GM18873 (cell line): ENCODE measurements around the gene SLK.

Experiments used
- ATAC-seq: cut with Tn5 transposase; IDR thresholded peaks from one replicate; pipeline ENCODE4 v1.9.1; 2021; ENCODE audit warnings: mild to moderate bottlenecking, moderate library complexity, moderate number of reproducible peaks; ENCODE audit not compliant: unreplicated experiment, low FRiP score

The SLK gene

DNA sequence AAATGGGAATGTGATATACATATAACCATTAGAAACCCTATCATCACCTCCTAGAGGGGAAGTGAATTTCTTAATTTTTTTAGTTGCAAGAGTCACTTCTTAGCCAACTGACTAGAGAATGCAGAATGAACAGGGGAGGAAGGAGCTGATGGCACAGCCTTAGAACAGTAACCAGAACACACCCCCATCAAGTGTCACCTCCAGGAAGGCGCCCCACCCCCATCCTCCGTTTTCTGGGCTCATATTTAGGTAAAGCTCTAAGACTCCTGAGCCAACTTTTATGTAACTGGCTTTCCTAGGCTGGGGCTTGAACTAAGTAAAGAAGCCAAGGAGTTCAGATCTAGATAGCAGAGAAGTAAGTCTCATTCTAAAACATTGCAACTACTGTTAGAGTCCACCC lies 64.7 kb downstream of the SLK start:
- ATAC-seq = no peak

DNA sequence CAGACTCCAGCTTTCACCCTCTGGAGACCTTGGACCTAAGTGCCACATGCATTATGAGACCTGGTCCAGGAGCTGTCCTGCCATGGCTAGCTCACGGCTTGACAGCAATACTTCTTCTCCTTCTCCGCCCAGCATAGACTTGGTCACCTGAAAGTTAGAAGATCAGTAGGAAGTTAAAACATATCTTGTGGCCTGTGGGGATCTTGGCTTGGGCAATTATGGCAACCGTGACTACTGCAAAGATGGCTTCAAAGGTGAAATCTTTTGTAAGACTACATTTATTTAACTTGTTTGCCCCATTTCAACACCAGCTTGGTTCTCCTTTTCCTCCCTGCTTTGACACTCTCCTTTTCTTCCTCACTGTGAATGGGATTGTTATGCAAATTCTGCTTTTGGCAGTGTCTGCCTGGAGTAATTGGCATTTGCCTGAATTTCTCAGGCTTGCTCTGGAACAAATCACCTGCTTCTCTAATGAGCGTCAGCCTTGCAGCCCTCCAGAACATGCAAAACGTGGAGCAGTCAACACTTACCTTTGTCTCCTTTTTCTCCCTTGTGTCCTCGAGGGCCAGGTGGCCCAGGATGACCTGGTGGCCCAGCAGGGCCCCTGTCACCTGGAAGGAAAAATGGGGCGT lies 65.3 kb downstream of the SLK start:
- no peak for ATAC-seq

DNA sequence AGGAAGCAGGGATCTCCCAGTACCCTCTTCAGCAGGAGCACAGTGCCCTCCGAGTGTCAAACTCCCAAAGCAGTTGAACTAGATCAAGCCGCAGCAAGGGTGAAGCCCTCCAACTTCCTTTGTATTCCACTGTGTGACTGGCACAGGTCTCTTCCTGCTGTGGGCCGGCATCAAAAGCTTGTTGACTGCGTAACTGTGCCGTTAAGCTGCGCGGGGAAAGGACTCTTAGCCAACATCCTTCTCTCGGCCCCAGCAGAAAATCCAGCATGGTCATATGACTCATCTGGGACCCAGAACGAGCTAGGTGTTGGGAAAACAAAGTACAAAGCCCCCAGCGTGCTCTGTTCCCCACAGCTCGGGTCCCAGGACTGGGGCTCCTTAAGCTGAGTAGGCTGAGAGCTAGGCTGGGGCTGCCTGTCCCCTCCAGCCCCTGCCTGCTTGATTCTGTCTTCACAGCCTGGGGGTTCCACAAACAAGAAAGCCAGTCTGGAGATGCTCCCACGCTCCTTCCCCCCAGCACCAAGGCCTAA lies 66.5 kb downstream of the SLK start:
- ATAC-seq = no peak

DNA sequence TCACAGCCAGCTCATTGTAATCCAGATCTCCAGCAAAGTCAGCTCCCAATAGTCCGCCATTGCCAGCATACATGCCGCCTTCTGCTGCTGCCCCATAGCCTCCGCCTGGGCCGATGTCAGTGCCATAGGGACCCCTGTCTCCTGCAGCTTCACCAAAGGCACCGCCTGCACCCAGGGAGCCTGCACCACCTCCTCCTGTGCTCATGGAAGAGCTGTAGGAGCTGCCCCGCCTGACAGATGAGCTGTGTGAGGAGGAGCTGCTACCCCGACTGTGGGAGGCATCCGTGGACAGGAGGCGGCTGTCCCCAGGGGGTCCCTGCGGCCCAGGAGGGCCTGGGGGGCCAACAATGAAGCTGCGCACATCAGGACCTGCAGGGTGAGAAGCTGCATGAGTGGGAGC lies 67.0 kb downstream of the SLK start:
- no peak for ATAC-seq

DNA sequence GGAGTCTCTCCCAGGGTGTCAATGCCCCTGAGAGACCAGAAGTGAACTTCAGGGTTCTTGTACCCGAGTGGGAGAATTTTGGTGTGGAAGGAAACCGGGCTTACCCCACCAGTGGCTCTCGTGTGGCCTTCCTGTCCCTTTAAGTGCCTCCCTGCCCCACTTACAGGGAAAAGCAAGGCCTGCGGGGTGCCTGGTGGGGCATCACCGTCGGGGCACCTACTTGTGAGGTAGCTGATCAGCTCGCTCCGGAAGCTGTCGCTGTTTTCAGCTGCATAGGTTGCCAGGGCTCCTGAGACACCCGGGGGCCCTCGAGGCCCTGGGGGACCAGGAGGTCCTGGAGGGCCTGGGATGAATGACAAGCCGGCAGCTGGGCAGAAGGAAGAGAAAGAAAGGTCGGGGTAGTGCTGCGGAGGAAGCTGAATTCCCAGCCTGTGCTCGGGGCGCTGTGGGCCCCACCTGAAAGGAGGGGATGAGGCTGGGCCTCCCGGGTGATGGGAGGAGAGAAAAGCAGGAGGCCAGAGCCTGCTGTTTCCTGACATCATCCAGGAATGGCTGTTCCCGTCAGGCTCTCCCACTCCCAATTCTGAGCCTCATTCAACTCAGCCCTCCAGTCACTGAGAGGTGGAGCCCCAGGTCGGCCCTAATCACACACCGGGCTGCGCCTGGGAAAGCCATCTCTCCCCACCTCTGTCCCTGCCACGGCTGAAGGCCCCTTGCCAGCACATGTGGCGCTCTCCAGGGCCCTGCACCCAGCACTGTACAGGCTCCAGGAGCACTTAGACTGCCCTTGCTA lies 67.7 kb downstream of the SLK start:
- no peak for ATAC-seq

DNA sequence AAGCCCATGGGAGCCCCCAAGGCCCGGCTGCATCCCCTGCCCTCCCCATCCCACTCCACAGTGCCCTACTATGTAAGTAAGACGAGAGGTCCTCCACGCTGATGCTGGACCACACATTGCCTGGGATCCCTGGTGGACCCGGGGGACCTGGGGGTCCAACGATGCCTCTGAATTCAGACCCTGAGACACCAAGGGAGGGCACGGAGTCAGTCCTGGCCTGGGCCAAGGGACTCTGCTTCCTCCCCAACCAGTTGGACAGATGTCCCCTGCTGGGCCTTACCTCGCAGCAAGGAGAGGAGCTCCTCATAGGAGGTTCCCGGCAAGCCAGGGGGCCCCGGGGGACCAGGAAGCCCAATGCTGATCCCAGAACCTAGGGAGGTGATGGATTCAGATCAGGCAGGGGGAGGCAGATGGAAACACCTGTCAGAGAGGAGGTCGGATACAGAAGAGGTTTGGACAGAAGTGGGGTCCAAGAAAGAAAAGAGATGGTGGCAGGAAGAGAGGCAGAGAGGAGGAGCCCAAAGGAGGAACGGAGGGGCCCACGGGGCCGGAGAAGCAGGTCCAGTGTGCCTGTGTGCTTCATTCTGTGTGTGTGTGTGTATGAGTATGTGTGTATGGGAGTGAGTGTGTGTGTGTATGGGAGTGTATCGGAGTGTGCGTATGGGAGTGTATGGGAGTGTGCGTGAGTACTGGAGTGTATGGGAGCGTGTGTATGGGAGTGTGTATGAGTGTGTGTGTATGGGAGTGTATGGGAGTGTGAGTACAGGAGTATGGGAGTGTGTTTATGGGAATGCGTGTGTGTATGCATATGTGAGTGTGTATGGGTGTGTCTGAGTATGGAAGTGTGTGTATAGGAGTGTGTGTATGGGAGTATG lies 68.5 kb downstream of the SLK start:
- ATAC-seq = no peak

DNA sequence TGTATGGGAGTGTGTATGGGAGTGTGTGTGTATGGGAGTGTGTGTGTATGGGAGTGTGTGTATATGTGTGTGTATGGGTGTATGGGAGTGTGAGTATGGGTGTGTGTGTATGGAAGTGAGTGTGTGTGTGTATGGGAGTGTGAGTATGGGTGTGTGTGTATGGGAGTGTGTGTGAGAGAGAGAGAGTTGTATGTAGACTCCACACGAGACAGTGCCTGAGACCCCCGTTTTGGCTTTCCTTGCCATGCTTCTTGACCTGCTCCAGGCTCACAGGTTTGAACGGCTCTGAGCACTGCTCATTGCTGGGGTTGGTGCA lies 69.1 kb downstream of the SLK start:
- ATAC-seq = no peak

DNA sequence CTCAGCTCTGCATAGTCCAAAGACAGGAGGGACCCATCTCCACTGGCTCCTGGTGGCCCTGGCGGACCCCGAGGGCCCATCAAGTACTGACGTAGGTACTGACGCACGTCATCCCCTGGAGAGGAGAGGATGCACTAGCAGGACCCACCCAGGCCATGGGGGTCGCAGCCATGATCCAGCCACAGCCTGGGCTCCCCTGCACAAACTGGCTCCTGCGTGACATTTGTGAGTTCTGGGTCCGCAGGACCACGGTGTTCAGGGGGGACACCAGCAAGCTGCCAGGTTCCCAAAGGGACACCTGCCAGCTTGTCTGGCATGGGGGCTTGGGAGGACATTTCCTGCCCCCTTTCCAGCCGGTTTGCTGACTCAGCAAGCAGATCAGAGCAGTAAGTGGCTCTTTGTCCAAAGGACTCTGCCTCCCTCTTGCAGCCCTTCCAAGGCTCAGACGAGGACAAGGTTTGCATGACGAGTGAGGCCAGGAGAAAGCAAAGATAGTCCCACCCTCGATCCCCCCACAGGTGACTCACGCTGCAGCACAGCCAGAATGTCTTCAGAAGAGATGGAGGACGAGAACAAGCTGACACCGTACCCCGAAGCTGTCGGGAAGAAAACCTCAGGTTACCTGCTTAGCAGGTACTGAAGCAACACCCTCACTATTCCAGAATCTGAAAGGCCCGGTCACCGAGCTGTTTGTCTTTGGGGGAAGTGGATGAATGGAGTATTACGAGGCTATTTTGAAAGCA lies 69.7 kb downstream of the SLK start:
- ATAC-seq = no peak

DNA sequence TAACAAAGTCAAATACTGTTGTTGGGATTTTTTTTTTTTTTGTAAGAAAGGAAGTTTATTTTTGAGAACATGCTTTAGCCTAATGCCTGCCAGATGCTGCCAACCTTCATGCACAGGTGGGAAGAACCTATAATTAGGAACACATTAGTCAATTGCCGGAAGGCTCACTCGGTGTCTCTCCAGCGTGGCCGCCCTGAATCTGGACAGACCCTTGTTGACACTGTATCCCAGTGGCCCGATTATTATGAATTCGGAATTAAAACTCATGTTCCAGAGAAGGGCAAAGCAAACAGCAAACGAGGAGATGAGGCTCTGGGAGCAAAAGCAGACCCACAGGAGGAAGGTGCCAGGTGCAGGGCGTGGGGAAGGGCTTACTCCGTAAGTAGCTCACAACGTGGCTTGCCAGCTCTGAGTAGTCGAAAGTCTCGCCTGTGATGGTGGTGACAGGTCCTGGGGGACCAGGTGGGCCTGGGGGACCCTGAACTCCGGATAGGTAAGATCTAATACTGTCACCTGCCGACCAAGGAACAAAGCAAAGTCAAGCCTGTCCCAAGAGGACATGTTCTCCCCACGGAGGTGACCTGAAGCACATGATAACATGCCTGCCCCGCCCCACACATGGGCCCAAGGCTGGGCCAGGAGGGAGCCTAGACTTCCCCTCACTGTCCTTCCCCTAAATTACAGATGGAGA lies 70.5 kb downstream of the SLK start:
- no peak for ATAC-seq

DNA sequence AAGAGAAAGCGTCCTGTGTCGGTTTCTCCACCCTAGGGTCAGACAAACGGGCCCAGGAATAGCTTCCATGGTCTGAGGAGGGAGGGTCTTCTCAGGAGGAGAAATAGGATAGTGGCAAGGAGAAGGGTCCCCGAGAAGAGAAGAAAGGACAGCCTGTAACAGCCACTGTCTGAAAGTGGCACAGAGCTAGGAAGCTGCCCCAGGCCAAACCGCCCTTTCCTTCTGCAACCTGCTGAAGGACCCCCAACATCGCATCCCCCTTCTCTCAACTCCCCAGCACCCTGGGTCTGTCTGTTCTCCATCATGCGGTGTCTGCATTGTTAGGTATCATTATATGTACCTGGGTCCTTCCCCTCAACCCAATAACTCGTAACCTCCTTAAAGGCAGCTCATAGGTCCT lies 71.6 kb downstream of the SLK start:
- ATAC-seq = no peak

DNA sequence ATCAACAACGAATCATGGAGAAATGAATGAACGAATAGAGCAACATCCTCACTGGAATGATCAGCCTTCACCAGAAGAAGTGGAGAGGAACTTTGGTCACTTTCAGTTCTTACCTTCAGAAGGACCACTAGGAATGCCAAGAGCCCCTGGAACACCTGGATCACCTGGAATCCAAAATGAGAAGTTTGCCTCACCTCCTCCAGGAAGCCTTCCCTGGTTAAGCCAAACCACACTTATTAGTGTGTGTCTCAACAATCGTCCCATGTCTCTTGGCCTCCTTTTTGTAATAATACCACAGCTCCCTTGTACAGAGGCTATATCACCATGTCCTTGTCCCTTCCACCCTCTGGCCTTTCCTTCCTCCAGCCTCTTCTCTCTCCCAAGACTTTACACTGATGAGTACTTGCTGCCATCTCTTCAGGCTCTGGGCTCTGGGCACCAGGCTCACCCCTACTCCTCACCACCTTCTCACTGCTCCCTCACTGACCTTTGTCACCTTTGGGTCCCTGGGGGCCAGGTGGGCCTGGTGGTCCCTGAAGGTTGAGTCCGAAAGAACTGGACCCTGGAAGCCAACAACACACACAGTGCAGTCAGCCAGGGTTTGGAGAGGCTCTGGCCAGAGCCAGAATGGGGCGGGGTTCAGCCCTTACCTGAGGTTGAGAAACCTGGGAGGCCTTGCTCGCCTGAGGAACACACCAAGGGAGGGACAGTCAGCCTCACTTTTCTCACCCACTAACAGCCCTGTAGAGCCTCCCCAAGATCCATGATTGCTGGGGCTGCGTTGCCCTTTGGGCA lies 72.2 kb downstream of the SLK start:
- ATAC-seq = no peak

DNA sequence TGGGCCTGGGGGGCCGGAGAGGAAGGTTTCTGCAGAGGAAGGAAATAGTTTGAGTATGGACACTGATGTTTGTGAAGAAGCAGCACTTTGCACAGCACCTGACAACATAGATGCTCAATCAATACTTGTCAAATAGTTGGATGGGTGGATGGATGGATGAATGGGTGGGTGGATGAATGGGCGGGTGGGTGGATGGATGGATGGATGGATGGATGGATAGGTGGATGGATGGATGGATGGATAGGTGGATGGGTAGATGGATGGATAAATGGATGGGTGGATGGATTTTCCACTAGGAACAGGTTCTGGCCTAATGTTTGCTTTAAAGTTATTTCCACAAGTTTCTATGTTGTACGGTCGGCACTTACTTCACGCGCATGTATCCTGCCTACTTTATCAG lies 73.4 kb downstream of the SLK start:
- no peak for ATAC-seq

DNA sequence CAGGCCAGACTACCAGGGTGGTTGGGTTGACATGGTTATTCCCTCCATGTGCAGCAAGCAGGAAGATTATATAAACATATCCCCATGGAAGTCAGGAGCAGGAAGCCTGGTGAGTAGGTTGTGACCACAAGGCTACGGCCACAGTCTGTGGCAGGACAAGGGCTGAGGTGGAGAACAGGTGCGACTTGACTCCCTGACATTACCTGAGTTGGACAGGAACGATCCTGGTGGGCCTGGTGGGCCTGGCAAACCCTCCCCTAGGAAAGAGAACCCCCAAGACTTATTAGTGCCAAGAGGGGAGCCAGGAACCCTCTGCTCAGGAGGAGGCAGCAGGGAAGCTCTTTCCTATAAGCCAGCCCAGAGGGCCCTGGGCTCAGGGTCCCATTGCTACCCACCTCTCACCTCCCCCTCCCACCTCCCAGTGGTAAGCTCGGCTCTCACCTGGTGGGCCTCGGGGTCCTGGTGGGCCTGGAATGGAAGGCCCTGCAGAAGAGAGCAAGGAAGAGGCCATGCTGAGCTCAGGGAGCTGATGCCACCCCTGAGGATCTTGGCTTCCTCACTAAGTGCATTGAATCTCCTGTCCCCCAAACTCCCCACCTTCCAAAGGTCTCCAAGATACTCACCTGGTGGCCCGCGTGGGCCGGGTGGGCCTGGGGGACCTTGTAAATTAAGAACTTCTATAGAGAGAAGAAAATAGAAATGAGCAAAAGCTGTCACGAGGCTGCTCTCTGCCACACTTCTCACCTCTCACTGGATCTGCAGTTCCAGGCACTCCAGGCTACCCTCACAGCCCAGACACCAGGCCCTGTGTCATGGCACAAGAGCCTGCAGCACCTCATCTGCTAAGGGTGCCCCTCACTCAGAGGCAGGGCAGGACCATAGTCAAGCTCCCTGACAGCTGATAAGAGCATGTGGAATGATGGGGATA lies 74.2 kb downstream of the SLK start:
- ATAC-seq = no peak

DNA sequence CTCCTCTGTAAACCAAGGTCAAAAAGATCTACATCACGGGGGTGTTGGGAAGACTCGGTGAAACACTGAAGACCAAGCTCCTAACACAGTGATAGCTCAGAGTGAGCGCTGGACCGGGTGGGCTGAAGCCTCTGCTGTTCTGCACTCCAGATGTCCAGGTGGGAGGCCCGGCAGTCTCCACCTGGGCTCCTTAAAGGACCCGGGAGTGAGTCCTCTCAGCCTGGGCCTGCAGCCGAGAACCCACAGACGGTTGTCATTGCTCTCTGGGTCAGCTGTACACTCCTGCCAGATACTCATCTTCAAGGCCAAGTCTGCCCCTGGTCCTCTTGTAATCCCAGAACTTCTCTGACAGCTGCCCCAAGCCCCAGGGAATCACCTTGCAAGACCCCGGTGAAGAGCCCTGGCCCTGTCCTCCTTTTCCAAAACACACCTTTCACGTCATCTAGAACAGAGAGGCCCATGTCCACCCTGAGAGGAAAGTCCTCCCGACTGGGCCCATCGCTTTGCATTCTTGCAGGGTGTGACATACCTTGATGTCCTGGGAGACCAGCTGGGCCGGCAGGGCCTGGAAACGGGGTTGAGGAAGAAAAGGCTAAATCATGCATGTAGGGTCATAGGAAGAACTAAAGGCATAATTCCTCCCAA lies 75.1 kb downstream of the SLK start:
- no peak for ATAC-seq

DNA sequence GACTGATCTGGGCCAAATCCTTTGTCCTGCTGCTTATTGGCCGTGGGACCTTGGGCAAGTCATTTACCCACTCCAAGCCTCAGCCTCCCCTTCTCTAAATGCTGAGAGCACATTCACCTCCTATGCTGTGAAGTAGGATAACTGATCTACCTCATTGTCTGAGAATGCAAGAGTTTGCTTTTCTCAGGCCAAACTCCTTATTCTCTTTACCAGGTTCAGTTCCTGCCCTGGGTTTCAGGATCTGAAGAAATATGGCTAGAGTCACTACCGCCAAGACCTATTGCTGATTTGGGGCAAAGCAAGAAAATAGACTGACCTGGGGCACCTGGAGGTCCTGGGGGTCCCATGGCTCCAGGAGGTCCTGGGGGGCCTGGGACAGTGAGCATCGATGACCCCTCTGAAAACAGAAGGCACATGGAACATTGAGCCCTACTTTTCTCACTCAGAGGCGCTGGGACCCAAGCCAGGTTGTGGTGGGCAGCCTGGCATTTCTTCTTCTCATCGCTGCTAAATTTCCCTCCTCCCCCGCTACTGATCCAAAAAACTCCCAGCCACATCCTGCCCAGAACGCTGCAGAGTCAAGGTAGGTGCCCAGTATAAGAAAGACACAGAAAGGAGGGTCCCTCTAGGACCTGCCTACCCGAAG lies 76.4 kb downstream of the SLK start:
- no peak for ATAC-seq

DNA sequence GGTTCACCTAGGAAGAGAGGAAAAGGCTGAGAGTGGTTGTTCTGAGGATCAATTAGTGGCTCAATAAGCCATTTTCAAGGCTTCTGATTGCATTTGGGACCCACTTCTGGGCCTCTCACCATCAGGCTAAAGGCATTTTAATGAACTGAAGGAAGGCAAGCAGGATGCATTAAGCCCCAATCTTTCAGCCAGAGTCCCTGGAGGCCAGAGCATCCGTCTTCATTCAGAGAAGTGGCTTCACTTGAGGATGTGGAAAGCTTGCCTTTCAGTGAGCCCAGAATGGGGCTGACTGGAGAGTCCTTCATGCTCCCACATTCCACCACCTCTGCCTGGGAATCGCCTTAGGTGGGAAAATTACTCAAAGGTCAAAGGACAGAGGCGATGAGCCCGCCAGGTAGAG lies 76.9 kb downstream of the SLK start:
- no peak for ATAC-seq
